ENCODE data around the gene LDLRAD3. TPM values are rescaled to one million over a fixed set of nuclear protein-coding genes. Genes with fewer than 3 reads are reported as not detected.

Gene LDLRAD3
- polyA plus RNA-seq, 3 donors from 2014 or later, result 0.84 TPM; not detected in 2

- no peaks in the 10 kb centered on the region for H3K36me3 Mint-ChIP-seq
- H3K4me3 Mint-ChIP-seq, result no peak overlapping the region
- no peak overlapping the region for H3K27ac Mint-ChIP-seq
- no peaks in the 10 kb centered on the region for H3K4me1 Mint-ChIP-seq
- peaks cover 0 to 4% (median 3%) of the 10 kb centered on the region in 3 donors for H3K27me3 Mint-ChIP-seq (ENCODE audit: low read depth in 3 of 3)
- DNase-seq, result no peak
- no peaks in the 10 kb centered on the region for H3K9me3 Mint-ChIP-seq
Measured at GRCh38 chr11:36013950-36014897, 70.4 kb downstream of the LDLRAD3 start.

GRCh38 chr11:36014898-36015665, 71.2 kb downstream of the LDLRAD3 start:
- no peaks in the 10 kb centered on the region for H3K4me1 Mint-ChIP-seq
- H3K9me3 Mint-ChIP-seq, result no peaks in the 10 kb centered on the region
- H3K27me3 Mint-ChIP-seq (ENCODE audit: low read depth in 3 of 3), result peaks cover 0 to 8% (median 3%) of the 10 kb centered on the region in 3 donors
- no peaks in the 10 kb centered on the region for H3K36me3 Mint-ChIP-seq
- no peak overlapping the region for H3K4me3 Mint-ChIP-seq
- H3K27ac Mint-ChIP-seq, result no peak overlapping the region
- no peak for DNase-seq

GRCh38 chr11:36015799-36016198, 71.9 kb downstream of the LDLRAD3 start:
- H3K4me3 Mint-ChIP-seq, result no peak overlapping the region
- peaks cover 0 to 8% (median 3%) of the 10 kb centered on the region in 3 donors for H3K27me3 Mint-ChIP-seq (ENCODE audit: low read depth in 3 of 3)
- no peak overlapping the region for H3K27ac Mint-ChIP-seq
- H3K4me1 Mint-ChIP-seq, result no peaks in the 10 kb centered on the region
- DNase-seq, result no peak
- no peaks in the 10 kb centered on the region for H3K9me3 Mint-ChIP-seq
- H3K36me3 Mint-ChIP-seq, result no peaks in the 10 kb centered on the region

GRCh38 chr11:36016263-36016662, 72.4 kb downstream of the LDLRAD3 start:
- Mint-ChIP-seq H3K4me3 (no peak overlapping the region), H3K4me1 (no peaks in the 10 kb centered on the region), H3K9me3 (no peaks in the 10 kb centered on the region), H3K36me3 (no peaks in the 10 kb centered on the region), H3K27me3 (ENCODE audit: low read depth in 3 of 3) (peaks cover 0 to 8% (median 3%) of the 10 kb centered on the region in 3 donors), H3K27ac (no peak overlapping the region)
- DNase-seq, result no peak

- no peaks in the 10 kb centered on the region for H3K9me3 Mint-ChIP-seq
- H3K27ac Mint-ChIP-seq, result no peak overlapping the region
- H3K27me3 Mint-ChIP-seq (ENCODE audit: low read depth in 3 of 3), result peaks cover 0 to 8% (median 3%) of the 10 kb centered on the region in 3 donors
- H3K4me1 Mint-ChIP-seq, result no peaks in the 10 kb centered on the region
- H3K36me3 Mint-ChIP-seq, result no peaks in the 10 kb centered on the region
- no peak overlapping the region for H3K4me3 Mint-ChIP-seq
- DNase-seq, result no peak
Measured at GRCh38 chr11:36016709-36017108, 72.8 kb downstream of the LDLRAD3 start.

- no peaks in the 10 kb centered on the region for H3K9me3 Mint-ChIP-seq
- no peak overlapping the region for H3K4me3 Mint-ChIP-seq
- no peaks in the 10 kb centered on the region for H3K36me3 Mint-ChIP-seq
- no peak for DNase-seq
- no peak overlapping the region for H3K27ac Mint-ChIP-seq
- no peaks in the 10 kb centered on the region for H3K4me1 Mint-ChIP-seq
- H3K27me3 Mint-ChIP-seq (ENCODE audit: low read depth in 3 of 3), result peaks cover 0 to 9% (median 1%) of the 10 kb centered on the region in 3 donors
Measured at GRCh38 chr11:36019005-36019596, 75.2 kb downstream of the LDLRAD3 start.

- H3K27me3 Mint-ChIP-seq (ENCODE audit: low read depth in 3 of 3), result peaks cover 0 to 11% (median 1%) of the 10 kb centered on the region in 3 donors
- H3K4me3 Mint-ChIP-seq, result no peak overlapping the region
- no peaks in the 10 kb centered on the region for H3K9me3 Mint-ChIP-seq
- no peak for DNase-seq
- no peaks in the 10 kb centered on the region for H3K36me3 Mint-ChIP-seq
- H3K4me1 Mint-ChIP-seq, result no peaks in the 10 kb centered on the region
- no peak overlapping the region for H3K27ac Mint-ChIP-seq
Measured at GRCh38 chr11:36019722-36020121, 75.9 kb downstream of the LDLRAD3 start.

- no peak overlapping the region for H3K4me3 Mint-ChIP-seq
- no peaks in the 10 kb centered on the region for H3K4me1 Mint-ChIP-seq
- H3K9me3 Mint-ChIP-seq, result no peaks in the 10 kb centered on the region
- H3K36me3 Mint-ChIP-seq, result no peaks in the 10 kb centered on the region
- peaks cover 1 to 12% (median 2%) of the 10 kb centered on the region in 3 donors for H3K27me3 Mint-ChIP-seq (ENCODE audit: low read depth in 3 of 3)
- no peak overlapping the region for H3K27ac Mint-ChIP-seq
- DNase-seq, result no peak
Measured at GRCh38 chr11:36022882-36023281, 79.0 kb downstream of the LDLRAD3 start.

- Mint-ChIP-seq H3K36me3 (no peaks in the 10 kb centered on the region), H3K27ac (no peak overlapping the region), H3K27me3 (ENCODE audit: low read depth in 3 of 3) (peaks cover 1 to 12% (median 2%) of the 10 kb centered on the region in 3 donors), H3K4me3 (no peak overlapping the region), H3K4me1 (no peaks in the 10 kb centered on the region), H3K9me3 (no peaks in the 10 kb centered on the region)
- no peak for DNase-seq
Measured at GRCh38 chr11:36023922-36024321, 80.1 kb downstream of the LDLRAD3 start.

GRCh38 chr11:36024716-36025115, 80.9 kb downstream of the LDLRAD3 start:
- Mint-ChIP-seq H3K9me3 (no peaks in the 10 kb centered on the region), H3K4me3 (no peak overlapping the region), H3K27ac (no peak overlapping the region), H3K4me1 (no peaks in the 10 kb centered on the region), H3K36me3 (no peaks in the 10 kb centered on the region), H3K27me3 (ENCODE audit: low read depth in 3 of 3) (peaks cover 1 to 8% (median 2%) of the 10 kb centered on the region in 3 donors)
- DNase-seq, result no peak

GRCh38 chr11:36026315-36026968, 82.6 kb downstream of the LDLRAD3 start:
- DNase-seq, result no peak
- Mint-ChIP-seq H3K27me3 (ENCODE audit: low read depth in 3 of 3) (peaks cover 1 to 8% (median 2%) of the 10 kb centered on the region in 3 donors), H3K9me3 (no peaks in the 10 kb centered on the region), H3K4me3 (no peak overlapping the region), H3K4me1 (no peaks in the 10 kb centered on the region), H3K36me3 (no peaks in the 10 kb centered on the region), H3K27ac (no peak overlapping the region)

GRCh38 chr11:36027731-36028130, 83.9 kb downstream of the LDLRAD3 start:
- Mint-ChIP-seq H3K9me3 (no peaks in the 10 kb centered on the region), H3K36me3 (no peaks in the 10 kb centered on the region), H3K27me3 (ENCODE audit: low read depth in 3 of 3) (peaks cover 1 to 7% (median 2%) of the 10 kb centered on the region in 3 donors), H3K27ac (no peak overlapping the region), H3K4me1 (no peaks in the 10 kb centered on the region), H3K4me3 (no peak overlapping the region)
- no peak for DNase-seq

- Mint-ChIP-seq H3K27ac (no peak overlapping the region), H3K9me3 (no peaks in the 10 kb centered on the region), H3K4me1 (no peaks in the 10 kb centered on the region), H3K36me3 (no peaks in the 10 kb centered on the region), H3K4me3 (no peak overlapping the region), H3K27me3 (ENCODE audit: low read depth in 3 of 3) (peaks cover 0 to 4% (median 2%) of the 10 kb centered on the region in 3 donors)
- DNase-seq, result no peak
Measured at GRCh38 chr11:36029616-36030015, 85.8 kb downstream of the LDLRAD3 start.

All from immature natural killer cell (primary cell).